H1 (cell line): ENCODE measurements around the gene CTNND2. TPM values are rescaled to one million over a fixed set of nuclear protein-coding genes. Genes with fewer than 3 reads are reported as not detected.

Source experiments
- ASH2L ChIP-seq: fragments of 200-600, 300-600 bp; sonication (generic); IDR thresholded peaks from one replicate; pipeline ENCODE4 v1.7.1; 2017; ENCODE audit warnings: low read length
- BACH1 ChIP-seq: IDR thresholded peaks from 2 replicates; pipeline ENCODE4 v1.6.1; 2012; ENCODE audit warnings: low read length, improper control_type of control experiment
- CHD2 ChIP-seq: IDR thresholded peaks from 2 replicates; pipeline ENCODE4 v1.6.1; 2012; ENCODE audit warnings: low read length, improper control_type of control experiment
- E2F6 ChIP-seq: IDR thresholded peaks from 2 replicates; pipeline ENCODE4 v1.6.1; 2012; ENCODE audit warnings: inconsistent platforms
- SAP30 ChIP-seq: fragments of 300-600 bp; sonication (generic); IDR thresholded peaks from 2 replicates; pipeline ENCODE4 v1.7.1; 2012; ENCODE audit warnings: low read length, moderate library complexity, mild to moderate bottlenecking, inconsistent platforms; ENCODE audit not compliant: insufficient read depth, insufficient replicate concordance
- TAF7 ChIP-seq: optimal IDR thresholded peaks from 2 replicates; pipeline ENCODE3; 2011; ENCODE audit warnings: low read depth, mild to moderate bottlenecking, inconsistent platforms, low read length, moderate library complexity, borderline replicate concordance
- TCF12 ChIP-seq: IDR thresholded peaks from 2 replicates; pipeline ENCODE4 v1.6.1; 2011; ENCODE audit warnings: low read depth, mild to moderate bottlenecking, low read length
- USF2 ChIP-seq: IDR thresholded peaks from 2 replicates; pipeline ENCODE4 v1.6.1; 2011; ENCODE audit warnings: low read length, improper control_type of control experiment
- polyA plus RNA-seq, 7 experiments: library from polyadenylated mRNA; depleted of rRNA in 3 of 7; stranded (reverse) in 5 of 7; unstranded in 2 of 7; fragments of >200 nt in 5 of 7; fragments of 200-250 nt in 2 of 7; gene quantifications; 1 replicate in 5 of 7; 2 replicates in 1 of 7; 4 replicates in 1 of 7; pipeline versions ENCODE4 v1.2.1 to v1.2.3, GENCODE V29; 2011 to 2013; ENCODE audit warnings: missing spikeins in 2 of 7, mixed read lengths in 2 of 7
- total RNA-seq: library from RNA; stranded (reverse); fragmentation: NEBNext Ultra II Directional; extraction: Animal tissue kit (Norgen Biotek cat#: 25700); gene quantifications from 2 replicates; pipeline ENCODE4 v1.2.1, GENCODE V29; 2021

Gene CTNND2
- total and polyA plus RNA-seq, 2 of the 8 experiments (the other 6 are each of a cell fraction or from before 2014, with no cell fraction given) = 7.4 to 14.2 TPM

GRCh38 chr5:11240293-11241190 lies 663.7 kb downstream of the CTNND2 start (continued):
- no peak for TF ChIP-seq SAP30
- TF ChIP-seq TCF12 = no peak
- TF ChIP-seq TAF7 = no peak
- no peak for TF ChIP-seq CHD2
- TF ChIP-seq USF2 = no peak
- no peak for TF ChIP-seq BACH1
- TF ChIP-seq E2F6 = no peak
- TF ChIP-seq ASH2L = no peak
